HG02870 (cell line): ENCODE results near the gene TUBA1A.
"Not testable (repeated sequence)": the region's sequence is repeated elsewhere in the genome, so short reads cannot be mapped to it uniquely, and the experiment has no call there.

Source experiments
- ATAC-seq: cut with Tn5 transposase; IDR thresholded peaks from one replicate; pipeline ENCODE4 v1.9.1; 2021; ENCODE audit warnings: mild to moderate bottlenecking, moderate library complexity; ENCODE audit not compliant: unreplicated experiment

TUBA1A gene

DNA sequence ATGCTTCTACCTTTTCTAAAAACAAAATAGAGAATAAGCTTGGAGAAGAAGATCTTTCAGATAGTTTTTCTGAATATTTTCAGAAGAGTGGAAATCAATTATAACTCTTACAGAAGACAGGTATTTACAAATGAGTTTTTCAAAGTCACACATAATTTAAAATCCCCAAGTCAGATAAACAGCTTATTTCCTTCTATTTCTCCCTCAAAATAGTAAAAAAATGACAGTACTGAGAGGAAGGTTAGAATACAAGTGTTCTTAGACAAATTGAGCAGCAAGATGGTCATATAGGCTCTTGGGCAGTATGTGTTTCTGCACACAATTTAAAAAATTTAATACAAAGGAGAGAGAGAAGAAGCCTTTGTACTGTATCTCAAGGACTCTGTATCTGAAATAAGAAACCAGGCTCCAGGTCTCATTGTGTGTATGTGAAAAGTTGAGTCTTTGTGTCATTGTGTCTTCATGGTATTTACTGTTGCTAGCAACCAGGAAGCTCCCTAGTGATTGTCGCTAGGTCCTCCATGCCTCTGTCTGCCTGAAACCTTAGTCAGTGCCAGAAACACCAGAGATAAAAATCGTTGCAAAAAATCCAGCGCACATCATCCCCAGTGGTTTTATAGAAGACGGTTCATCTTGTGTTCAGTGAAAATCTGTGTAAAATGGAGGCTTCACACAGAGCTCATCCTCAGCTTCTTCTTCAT lies 12.9 kb upstream of the TUBA1A start:
- ATAC-seq = no peak

DNA sequence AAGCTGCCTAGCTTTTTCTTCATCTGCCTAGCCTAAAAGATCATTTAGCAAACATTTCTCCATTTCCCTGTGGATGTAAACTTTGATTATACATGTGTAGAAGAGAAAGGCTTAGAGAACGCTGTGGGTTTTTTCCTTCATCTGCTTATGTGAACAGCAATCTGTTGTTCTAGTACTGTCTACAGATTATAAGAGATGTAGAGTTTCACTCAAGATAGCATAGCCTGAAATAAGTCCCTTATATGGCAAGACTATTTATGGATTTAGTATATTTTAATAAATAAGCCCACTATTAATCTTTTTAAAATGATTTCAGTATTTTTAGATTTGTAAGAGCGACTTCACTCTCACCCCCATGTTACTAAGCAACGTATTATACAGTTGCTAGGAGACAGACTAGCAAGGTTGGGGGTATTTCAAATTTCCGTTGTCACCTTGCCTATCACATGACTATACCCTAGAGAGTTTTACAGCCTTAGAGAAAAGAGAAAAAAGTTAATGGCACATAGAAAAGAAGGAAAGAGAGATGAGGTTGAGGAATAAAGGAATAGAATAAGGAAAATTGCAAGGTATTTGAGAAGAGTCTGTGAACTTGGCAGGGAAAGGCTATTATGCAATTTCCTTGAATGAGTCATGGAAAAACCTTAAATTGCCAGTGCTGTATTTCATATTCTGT lies 12.2 kb upstream of the TUBA1A start:
- no peak for ATAC-seq

DNA sequence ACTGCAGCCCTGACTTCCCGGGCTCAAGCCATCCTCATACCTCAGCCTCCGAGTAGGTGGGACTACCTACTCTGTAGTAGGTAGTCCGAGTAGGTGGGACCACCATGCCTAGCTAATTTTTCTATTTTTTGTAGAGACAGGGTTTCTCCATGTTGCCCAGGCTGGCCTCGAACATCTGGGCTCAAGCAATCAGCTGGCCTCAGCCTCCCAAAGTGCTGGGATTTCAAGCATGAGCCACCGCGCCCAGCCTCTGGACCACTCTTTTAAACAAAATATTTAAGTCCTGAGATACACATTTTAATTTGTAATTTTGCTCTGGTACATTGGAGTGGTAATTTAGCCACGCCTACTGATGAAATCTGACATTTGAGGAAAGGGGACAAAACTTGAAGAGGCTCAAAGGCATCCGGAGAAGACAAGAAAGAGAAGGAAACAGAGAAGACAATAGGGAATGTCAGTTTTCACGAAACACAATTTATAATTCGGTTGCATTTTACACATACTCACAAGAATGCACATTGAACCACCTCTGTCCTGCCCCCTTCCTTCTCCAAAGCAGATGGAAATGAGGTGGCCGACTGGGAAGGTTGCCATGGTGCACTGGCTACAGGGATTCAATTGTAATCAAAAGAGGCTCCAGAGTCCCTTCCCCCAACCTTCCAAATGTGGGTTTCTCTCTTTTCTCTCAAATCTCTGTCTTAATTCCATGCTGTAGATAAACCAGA lies 9.7 kb upstream of the TUBA1A start:
- ATAC-seq = no peak

DNA sequence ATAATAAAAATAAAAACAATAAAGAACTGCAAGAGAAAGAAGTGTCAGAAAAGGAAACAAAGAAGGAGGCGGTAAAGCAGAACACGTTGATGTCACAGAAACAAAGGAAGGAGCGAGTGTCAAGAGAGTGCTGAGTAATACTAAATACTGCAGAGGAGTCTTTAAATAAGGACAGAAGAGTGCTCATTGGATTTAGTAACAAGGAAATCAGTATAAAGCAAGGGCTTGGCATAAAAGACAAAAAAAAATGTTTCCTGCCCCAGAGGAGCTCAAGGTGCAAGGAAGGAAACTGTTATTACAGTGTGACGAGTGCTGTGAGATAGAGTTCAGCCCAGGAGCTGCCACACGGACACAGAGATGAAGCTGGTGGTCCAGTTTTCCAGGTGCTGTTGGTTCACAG lies 8.4 kb upstream of the TUBA1A start:
- ATAC-seq = no peak

DNA sequence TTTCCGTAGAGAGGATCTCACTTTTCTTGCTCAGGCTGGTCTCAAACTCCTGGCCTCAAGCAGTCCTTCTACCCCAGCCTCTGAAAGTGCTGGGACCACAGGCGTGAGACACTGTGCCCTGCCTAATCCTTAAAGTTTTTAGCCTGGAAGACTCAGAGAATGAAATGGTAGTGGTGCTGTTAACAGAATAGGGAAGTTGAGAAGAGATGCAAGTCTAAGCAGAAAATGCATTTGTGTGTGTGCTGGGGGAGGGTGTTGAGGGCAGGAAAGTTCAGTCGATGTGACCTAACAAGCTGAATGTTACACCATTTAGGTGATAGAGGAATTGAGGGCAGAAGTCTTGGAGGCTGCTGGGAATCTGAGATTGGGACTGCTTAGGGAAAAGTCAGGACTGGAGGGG lies 6.9 kb upstream of the TUBA1A start:
- no peak for ATAC-seq

DNA sequence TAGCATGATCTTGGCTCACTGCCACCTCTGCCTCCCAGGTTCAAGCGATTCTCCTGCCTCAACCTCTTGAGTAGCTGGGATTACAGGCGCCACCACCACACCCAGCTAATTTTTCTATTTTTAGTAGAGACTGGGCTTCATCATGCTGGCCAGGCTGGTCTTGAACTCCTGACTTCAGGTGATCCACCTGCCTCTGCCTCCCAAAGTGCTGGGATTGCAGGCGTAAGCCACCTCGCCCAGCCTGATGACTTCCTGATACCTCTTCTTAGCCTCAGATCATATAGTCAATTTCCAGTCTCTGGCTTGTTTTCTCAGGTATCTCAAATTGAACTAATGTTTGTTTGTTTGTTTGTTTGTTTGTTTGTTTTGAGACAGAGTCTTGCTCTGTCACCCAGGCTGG lies 4.9 kb upstream of the TUBA1A start:
- not testable (repeated sequence) for ATAC-seq

DNA sequence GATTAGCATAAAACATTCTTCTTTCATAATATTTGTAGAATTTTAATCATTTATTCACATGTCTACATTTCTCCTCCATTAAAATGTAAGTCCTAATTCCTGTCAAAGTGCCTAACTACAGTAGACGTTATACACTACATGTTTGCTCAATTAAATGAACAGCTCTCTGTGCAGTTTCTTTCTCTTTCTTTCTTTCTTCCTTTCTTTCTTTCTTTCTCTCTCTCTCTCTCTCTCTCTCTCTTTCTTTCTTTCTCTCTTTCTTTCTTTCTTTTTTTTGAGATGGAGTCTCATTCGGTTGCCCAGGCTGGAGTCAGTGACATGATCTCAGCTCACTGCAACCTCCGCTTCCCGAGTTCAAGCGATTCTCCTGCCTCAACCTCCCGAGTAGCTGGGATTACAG lies 2.6 kb upstream of the TUBA1A start:
- ATAC-seq = not testable (repeated sequence)

DNA sequence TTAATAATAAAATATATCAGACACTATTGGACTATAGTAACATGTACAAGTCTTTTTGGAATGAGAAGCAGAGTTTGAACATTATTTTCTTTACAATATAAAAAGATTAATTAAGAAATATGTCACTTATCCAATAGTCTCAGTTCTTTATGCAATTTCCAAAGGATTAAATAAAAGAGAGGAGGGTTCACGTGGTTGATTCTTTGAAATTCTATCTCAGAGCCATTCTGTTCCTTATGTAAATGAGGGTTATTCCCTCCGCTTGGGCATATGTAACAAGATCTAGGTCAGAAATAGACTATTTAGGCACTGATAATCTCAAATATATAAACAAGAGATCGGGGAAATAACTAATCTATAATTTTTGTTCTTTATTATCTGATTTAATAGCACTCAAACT lies 2.1 kb upstream of the TUBA1A start:
- no peak for ATAC-seq

DNA sequence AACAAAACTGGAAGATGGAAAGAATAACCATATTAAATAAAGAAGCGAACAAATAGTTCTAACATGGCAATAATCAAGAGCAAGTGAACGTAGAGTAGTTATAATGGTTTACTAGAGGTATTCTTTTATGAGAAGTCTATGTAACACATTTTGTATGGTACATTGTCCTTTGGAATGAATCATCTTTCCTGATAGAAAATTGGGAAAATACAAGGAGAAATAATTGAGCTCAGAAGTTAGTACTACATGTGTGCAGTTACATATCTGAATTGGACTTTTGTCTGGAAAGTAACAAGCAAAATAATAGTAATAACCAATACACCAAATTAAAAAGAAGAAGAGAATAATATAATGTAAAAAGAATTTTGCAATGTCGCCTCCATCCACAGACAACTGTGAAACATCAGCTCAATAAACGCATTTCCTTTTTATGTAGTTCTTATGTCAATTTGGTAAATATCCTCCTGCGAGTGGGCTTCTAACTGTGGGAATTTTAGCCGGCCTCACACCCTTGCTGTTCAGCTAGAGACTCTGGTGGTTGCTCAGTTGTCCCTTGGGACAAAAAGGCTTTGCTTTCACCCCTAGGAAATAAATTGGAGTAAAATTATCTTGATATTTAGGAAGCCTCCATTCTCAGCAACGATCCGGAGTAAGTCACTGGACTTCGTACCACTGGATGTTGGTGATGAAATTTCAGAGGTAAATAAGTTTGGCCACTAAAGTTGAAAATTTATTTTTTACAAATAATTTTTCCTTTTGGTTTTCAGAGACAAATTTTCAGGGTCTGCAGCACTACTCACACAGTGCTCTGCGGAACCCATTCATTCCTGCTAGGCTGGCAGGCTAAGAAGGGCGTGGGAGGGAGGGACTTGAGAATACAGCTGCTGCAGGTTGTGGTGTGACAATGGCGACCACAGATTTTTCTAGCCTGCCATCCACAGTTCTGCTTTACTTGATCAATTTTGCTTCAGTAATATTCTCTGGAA lies 1.1 kb upstream of the TUBA1A start:
- no peak for ATAC-seq

DNA sequence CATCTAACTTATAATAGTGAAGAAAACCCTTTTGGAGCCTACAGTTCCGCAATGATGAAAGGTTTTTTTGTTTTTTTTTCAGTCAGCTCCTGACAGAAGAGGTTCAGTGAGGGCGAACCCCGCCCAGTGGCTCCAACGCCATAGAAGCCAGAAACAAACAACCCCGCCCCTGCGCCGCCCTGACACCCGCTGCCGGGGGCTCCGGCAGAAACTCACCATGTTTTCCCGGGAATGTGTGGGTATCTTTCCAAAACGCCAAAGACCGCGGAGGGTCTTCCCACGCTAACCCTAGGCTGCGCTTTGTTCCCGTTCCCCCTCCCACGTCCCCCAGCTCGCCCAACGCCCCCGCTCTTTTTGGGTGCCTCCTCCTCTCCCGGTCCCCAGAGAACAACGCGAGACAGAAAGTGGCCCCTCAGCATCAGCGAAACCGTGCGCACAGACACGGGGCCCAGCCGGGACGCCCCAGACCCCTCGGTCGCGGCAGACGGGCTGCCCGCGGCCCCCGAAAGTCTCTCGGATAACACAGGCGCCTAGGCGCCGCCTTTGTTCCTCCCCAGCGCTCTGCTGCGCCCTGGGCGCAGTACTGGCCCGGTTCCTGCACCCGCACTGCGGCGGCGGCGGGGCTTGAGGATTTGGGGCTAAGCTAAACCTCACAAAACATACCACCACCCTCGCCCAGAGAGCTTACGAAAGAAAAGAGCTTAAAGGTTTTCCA lies 522 bp downstream of the TUBA1A start:
- ATAC-seq = peak; percentile 36

DNA sequence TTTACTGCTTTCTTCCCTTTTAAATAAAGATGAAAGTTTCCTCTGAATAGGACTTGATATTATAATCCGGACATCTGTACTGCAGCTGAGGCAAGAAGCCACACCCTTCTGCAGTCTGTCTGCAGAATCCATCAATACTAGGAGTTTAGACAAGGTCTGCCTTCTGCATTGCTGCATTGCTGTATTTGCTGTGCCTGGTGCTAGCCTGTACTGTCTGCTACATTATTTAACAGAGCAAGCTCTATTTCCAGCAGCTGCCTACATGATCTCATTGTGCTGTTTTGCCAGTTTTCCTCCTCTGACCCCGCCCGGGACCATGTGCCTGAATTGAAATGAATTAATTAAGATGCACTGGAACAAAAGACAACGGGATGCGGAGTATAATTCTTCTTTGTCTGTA lies 1.7 kb downstream of the TUBA1A start:
- no peak for ATAC-seq

DNA sequence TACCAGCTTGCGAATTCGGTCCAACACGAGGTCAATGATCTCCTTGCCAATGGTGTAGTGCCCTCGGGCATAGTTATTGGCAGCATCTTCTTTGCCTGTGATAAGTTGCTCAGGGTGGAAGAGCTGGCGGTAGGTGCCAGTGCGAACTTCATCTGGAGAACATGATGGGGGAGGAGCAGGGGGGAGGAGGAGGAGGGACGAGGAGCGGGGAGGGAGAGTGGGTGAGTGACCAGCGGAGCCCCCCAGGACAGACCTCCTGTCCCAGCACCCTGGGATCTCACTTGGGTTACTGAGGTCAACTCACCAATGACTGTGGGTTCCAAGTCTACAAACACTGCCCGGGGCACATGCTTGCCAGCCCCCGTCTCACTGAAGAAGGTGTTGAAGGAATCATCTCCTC lies 2.6 kb downstream of the TUBA1A start:
- ATAC-seq = not testable (repeated sequence)

DNA sequence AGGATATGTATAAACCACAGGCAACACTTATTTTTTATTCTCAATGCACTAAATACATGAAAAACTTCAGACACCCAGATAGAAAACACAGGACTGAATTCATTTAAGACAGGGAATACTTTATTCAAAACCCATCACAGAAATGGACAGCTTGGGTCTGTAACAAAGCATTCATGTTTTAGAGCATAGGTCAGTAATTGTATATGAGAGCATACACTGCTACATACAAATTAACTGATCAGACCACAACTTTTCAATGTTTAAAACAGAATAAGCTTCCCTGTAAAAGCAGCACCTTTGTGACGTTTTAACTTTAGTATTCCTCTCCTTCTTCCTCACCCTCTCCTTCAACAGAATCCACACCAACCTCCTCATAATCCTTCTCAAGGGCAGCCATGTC lies 4.2 kb downstream of the TUBA1A start:
- not testable (repeated sequence) for ATAC-seq

DNA sequence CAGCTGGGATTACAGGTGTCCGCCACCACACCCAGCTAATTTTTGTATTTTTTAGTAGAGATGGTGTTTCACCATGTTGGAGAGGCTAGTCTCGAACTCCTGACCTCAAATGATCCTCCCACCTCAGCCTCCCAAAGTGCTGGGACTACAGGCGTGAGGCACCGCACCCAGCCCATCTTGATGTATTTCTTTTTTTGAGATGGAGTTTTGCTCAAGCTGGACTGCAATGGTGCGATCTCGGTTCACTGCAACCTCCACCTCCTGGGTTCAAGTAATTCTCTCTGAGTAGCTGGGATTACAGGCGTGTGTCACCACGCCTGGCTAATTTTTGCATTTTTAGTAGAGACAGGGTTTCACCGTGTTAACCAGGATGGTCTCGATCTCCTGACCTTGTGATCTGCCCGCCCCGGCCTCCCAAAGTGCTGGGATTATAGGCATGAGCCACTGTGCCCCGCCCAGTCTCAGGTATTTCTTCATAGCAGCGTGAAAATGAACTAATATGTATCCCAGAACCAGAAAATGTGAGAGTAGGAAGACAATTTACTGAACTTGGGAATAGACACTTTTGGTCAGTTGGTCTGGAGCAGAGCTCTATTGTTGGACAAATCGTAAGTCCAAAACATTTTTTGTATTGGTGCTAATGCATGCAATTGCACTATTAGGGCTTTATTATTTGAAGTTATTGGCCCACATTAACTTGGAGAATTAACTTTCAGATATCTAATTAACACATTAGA lies 5.5 kb downstream of the TUBA1A start:
- ATAC-seq = not testable (repeated sequence)

DNA sequence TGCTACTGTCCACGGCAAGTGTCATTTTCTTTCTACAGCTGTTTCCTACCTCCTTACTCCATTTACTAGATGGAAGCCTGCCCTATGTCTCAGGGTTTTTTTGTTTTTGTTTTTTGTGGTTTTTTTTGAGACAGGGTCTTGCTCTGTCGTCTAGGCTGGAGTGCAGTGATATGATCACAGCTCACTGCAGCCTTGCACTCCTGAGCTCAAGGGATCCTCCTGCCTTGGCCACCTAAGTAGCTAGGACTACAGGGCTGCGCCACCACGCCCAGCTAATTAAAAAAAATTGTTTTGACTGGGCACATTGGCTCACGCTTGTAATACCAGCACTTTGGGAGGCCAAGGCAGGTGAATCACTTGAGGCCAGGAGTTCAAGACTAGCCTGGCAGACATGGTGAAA lies 14.7 kb downstream of the TUBA1A start:
- ATAC-seq = no peak

DNA sequence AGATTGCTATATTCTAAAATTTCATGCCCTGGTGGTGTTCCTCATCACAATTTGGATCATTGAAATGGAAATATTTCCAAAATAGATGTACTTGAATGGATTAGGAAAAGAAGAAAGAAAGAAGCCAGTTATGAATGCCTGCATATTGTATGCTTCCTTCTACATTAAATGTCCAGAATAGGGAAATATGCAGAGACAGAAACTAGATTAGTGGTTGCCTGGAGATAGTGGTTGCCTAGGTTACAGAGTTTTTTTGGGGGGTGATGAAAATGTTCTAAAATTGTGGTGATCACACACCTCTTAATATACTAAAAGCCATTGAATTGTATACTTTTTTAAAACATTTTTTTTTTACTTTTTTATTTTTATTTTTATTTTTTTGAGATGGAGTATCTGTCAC lies 18.0 kb downstream of the TUBA1A start:
- no peak for ATAC-seq

DNA sequence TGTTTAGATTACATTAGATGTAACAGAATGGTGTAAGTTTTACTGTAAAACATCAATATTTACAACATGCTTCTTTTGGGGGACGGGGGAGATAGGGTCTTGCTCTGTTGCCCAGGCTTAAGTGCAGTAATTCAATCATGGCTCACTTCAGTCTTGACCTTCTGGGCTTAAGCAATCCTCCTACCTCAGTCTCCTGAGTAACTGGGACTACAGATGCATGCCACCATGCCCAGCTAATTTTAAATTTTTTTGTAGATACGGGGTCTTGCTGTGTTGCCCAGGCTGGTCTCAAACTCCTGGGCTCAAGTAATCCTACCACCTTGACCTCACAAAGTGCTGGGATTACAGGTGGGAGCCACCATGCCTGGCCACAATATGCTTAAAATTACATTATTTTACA lies 23.8 kb downstream of the TUBA1A start:
- no peak for ATAC-seq

DNA sequence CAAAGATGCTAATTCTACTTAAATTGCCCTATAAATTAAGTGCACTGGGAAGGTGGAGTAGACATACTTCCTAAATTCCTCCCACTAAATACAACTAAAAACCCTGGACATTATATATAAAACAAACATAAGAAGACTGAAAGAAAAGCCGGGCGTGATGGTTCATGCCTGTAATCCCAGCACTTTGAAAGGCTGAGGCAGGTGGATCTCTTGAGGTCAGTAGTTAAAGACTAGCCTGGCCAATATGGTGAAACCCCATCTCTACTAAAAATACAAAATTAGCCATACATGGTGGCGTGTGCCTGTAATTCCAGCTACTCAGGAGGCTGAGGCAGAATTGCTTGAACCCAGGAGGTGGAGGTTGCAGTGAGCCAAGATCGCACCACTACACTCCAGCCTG lies 27.0 kb downstream of the TUBA1A start:
- ATAC-seq = not testable (repeated sequence)

DNA sequence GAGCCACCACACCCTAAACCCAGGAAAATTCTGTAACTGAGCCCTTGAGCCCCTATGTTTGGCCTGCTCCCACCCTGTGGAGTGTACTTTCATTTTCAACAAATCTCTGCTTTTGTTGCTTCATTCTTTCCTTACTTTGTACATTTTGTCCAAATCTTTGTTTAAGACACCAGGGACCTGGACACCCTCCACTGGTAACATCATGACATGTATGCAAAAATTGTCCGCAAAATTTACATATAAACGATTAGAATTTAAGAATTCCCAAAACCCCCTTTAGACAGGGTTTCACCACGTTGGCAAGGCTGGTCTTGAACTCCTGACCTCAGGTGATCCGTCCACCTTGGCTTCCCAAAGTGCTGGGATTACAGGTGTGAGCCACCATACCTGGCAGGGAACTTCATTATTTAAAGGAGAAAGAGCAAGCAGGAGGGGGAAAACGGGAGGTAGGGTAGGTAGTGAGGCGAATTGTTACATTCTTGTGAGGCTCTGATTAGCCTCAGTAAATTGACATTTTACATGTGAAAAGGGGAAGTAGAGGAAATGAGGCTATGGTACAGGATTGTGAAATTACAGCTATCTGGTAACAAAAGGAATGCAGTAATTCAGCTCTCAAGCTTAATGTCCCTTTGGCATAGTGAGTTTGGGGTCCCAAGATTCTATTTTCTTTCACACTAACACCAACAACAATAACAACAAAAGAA lies 27.6 kb downstream of the TUBA1A start:
- ATAC-seq = no peak
